Mucosa of gallbladder (tissue), 1 donor: ENCODE results near the gene ARFGAP1. TPM values are rescaled to one million over a fixed set of nuclear protein-coding genes. Genes with fewer than 3 reads are reported as not detected.

Source experiments
- DNase-seq: peaks from one replicate; pipeline ENCODE4 v3.0.0-alpha.2; 2020; ENCODE audit warnings: low spot score
- total RNA-seq: library from RNA; stranded (reverse); gene quantifications from one replicate; pipeline ENCODE4 v1.2.1, GENCODE V29; 2021
- donor health status: DM: no; HTN: no; CAD: no.

ARFGAP1 gene
- total RNA-seq, 1 donor from 2014 or later = 106 TPM

GRCh38 chr20:63259734-63260460 lies 12.7 kb upstream of the ARFGAP1 start:
- no peak for DNase-seq

- no peak for DNase-seq
These were observed 12.1 kb upstream of the ARFGAP1 start for GRCh38 chr20:63260521-63260920.

- DNase-seq = no peak
These were observed 11.4 kb upstream of the ARFGAP1 start for GRCh38 chr20:63261060-63261794.

GRCh38 chr20:63261795-63262528 lies 10.7 kb upstream of the ARFGAP1 start:
- no peak for DNase-seq

- no peak for DNase-seq
These were observed 9.8 kb upstream of the ARFGAP1 start for GRCh38 chr20:63262836-63263235.

- DNase-seq = no peak
These were observed 8.6 kb upstream of the ARFGAP1 start for GRCh38 chr20:63264000-63264399.

- DNase-seq = no peak
These were observed 8.1 kb upstream of the ARFGAP1 start for GRCh38 chr20:63264519-63264918.

GRCh38 chr20:63265891-63266515 lies 6.6 kb upstream of the ARFGAP1 start:
- no peak for DNase-seq

GRCh38 chr20:63267691-63268090 lies 4.9 kb upstream of the ARFGAP1 start:
- no peak for DNase-seq

- no peak for DNase-seq
These were observed 4.4 kb upstream of the ARFGAP1 start for GRCh38 chr20:63268256-63268655.

- DNase-seq = no peak
These were observed 3.8 kb upstream of the ARFGAP1 start for GRCh38 chr20:63268671-63269439.

GRCh38 chr20:63269724-63270123 lies 2.9 kb upstream of the ARFGAP1 start:
- no peak for DNase-seq

- DNase-seq = no peak
These were observed 1.8 kb upstream of the ARFGAP1 start for GRCh38 chr20:63270606-63271325.

- no peak for DNase-seq
These were observed 506 bp downstream of the ARFGAP1 start for GRCh38 chr20:63273059-63273579.

- no peak for DNase-seq
These were observed 1.2 kb downstream of the ARFGAP1 start for GRCh38 chr20:63273635-63274380.

GRCh38 chr20:63274381-63275228 lies 2.0 kb downstream of the ARFGAP1 start:
- no peak for DNase-seq

- DNase-seq = no peak
These were observed 3.2 kb downstream of the ARFGAP1 start for GRCh38 chr20:63275825-63276224.

GRCh38 chr20:63276956-63277355 lies 4.3 kb downstream of the ARFGAP1 start:
- DNase-seq = no peak
